ENCODE measurements around the gene TUBA8. TPM values are rescaled to one million over a fixed set of nuclear protein-coding genes. Genes with fewer than 3 reads are reported as not detected.

The TUBA8 gene
- total and polyA plus RNA-seq, 2 donors (not counting 3 experiments of a cell fraction or from before 2014, with no cell fraction given) = 6.9 to 8.9 TPM

- H3K4me3 ChIP-seq (replicated peaks in 1 of 3; ENCODE audit: insufficient read depth in 1 of 3, low read depth in 1 of 3, low read length in 3 of 3) = no peak overlapping the region
- TF ChIP-seq MAX (IDR thresholded peaks at IDR 0.05; ENCODE audit: insufficient read depth, insufficient read length) (no peak), MYC (IDR thresholded peaks at IDR 0.05; ENCODE audit: low read depth, low read length) (no peak), FOS (IDR thresholded peaks at IDR 0.05; ENCODE audit: borderline replicate concordance, insufficient read depth, low read length) (no peak), POLR2AphosphoS5 (IDR thresholded peaks at IDR 0.05; ENCODE audit: insufficient read depth, low read depth, low read length) (no peak)
- TF ChIP-seq, protein P1, sequence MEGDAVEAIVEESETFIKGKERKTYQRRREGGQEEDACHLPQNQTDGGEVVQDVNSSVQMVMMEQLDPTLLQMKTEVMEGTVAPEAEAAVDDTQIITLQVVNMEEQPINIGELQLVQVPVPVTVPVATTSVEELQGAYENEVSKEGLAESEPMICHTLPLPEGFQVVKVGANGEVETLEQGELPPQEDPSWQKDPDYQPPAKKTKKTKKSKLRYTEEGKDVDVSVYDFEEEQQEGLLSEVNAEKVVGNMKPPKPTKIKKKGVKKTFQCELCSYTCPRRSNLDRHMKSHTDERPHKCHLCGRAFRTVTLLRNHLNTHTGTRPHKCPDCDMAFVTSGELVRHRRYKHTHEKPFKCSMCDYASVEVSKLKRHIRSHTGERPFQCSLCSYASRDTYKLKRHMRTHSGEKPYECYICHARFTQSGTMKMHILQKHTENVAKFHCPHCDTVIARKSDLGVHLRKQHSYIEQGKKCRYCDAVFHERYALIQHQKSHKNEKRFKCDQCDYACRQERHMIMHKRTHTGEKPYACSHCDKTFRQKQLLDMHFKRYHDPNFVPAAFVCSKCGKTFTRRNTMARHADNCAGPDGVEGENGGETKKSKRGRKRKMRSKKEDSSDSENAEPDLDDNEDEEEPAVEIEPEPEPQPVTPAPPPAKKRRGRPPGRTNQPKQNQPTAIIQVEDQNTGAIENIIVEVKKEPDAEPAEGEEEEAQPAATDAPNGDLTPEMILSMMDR (IDR thresholded peaks at IDR 0.05; ENCODE audit: extremely low read depth in 1 of 2, insufficient read depth in 1 of 2, low read depth in 1 of 2, low read length in 2 of 2) = no peak
- H3K27ac ChIP-seq (ENCODE audit: insufficient read depth, low read depth, low read length) = no peak overlapping the region
- dilution Hi-C loops (cut with MboI; ENCODE audit: extremely low pct_ligation_motif_present, low sequenced_read_pairs) (no loop called here), intact Hi-C loops (cut with micrococcal nuclease) (loop anchor here (2.0 to 5.0 kb wide), 3 partner anchors 44 to 261 kb away; no protein-coding TSS in a partner anchor)
- POLR2A ChIA-PET = no interaction called here
- no peak overlapping the region for H3K9ac ChIP-seq (replicated peaks; ENCODE audit: extremely low read depth, insufficient read depth, low read length)
- DNase-seq (ENCODE audit: low read depth, low spot score) = no peak
- peaks cover 14% of the 10 kb centered on the region for H3K4me1 ChIP-seq (ENCODE audit: control insufficient read depth, extremely low read depth, insufficient read depth, low read length)
- no peaks in the 10 kb centered on the region for H3K9me3 ChIP-seq (replicated peaks; ENCODE audit: control insufficient read depth, insufficient read depth, low read length)
- H4K20me1 ChIP-seq (replicated peaks; ENCODE audit: control insufficient read depth, extremely low read depth, insufficient read depth, low read length) = no peaks in the 10 kb centered on the region
- no peak overlapping the region for H2AFZ ChIP-seq (ENCODE audit: low read depth, low read length)
- no peaks in the 10 kb centered on the region for H3K27me3 ChIP-seq (ENCODE audit: control insufficient read depth in 2 of 2, insufficient read depth in 2 of 2, low read length in 2 of 2)
- FAIRE-seq = no peak
- CTCF ChIA-PET = interaction anchor here (0.7 to 5.3 kb wide), 2 partner anchors 10 to 16 kb away, joined by 3 to 41 read pairs; partner anchors contain the start of gene PEX26
- no peak overlapping the region for H3K4me2 ChIP-seq (ENCODE audit: insufficient read depth, low read length)
- no peaks in the 10 kb centered on the region for H3K9me1 ChIP-seq (replicated peaks; ENCODE audit: control insufficient read depth, extremely low read depth, insufficient read depth, low read length)
- peaks cover 0 to 7% of the 10 kb centered on the region in 2 experiments for H3K36me3 ChIP-seq (ENCODE audit: control insufficient read depth in 2 of 2, extremely low read depth in 1 of 2, insufficient read depth in 2 of 2, low read length in 2 of 2)
- peaks cover 2% of the 10 kb centered on the region for H3K79me2 ChIP-seq (ENCODE audit: control insufficient read depth, insufficient read depth, low read length)
- BruUV-seq (replicated peaks) = no TSS peak
These were observed 16.9 kb upstream of the TUBA8 start for GRCh38 chr22:18093661-18094060.
